ENCODE results near the gene KLHL29. TPM values are rescaled to one million over a fixed set of nuclear protein-coding genes. Genes with fewer than 3 reads are reported as not detected.

The KLHL29 gene
- total RNA-seq, 1 experiment from 2014 or later, result 16.7 TPM

GRCh38 chr2:23426263-23426905 lies 41.4 kb downstream of the KLHL29 start:
- CTCF ChIA-PET, result no interaction called here
- Histone ChIP-seq H3K79me2 (ENCODE audit: insufficient read depth, low read length) (peaks cover 15% of the 10 kb centered on the region; the same call in 1 of the 2 replicates), H3K9me2 (ENCODE audit: insufficient read depth) (no peaks in the 10 kb centered on the region), H2AFZ (ENCODE audit: low read depth, low read length, poor library complexity, severe bottlenecking) (no peak overlapping the region), H3K4me2 (ENCODE audit: low read length) (no peak overlapping the region), H4K20me1 (ENCODE audit: insufficient read depth) (no peaks in the 10 kb centered on the region), H3K9me3 (ENCODE audit: control insufficient read depth in 1 of 2, insufficient read depth in 1 of 2, low read depth in 1 of 2, low read length in 2 of 2) (no peaks in the 10 kb centered on the region), H3K36me3 (ENCODE audit: control insufficient read depth in 1 of 2, insufficient read depth in 2 of 2, low read length in 2 of 2) (no peaks in the 10 kb centered on the region), H3K4me3 (replicated peaks in 1 of 2; ENCODE audit: low read depth in 1 of 2, low read length in 2 of 2) (no peak overlapping the region), H3K4me1 (ENCODE audit: control insufficient read depth in 1 of 2, insufficient read depth in 2 of 2, low read length in 2 of 2) (peaks cover 0 to 4% of the 10 kb centered on the region in 2 experiments; a peak in 1 of 4 replicates), H3K27ac (ENCODE audit: low read depth, low read length) (no peak overlapping the region), H3K9ac (ENCODE audit: low read length) (no peak overlapping the region), H3K27me3 (ENCODE audit: insufficient read depth, low read length) (no peaks in the 10 kb centered on the region)
- RAD21 ChIA-PET (ENCODE audit: low non-redundant PET in 1 of 2, low total read pairs in 2 of 2, uncharacterized antibody in 2 of 2, unreplicated experiment in 2 of 2), result no interaction called here
- BruUV-seq (replicated peaks), result no TSS peak
- no peak for DNase-seq (ENCODE audit: low read depth, low spot score)
- intact Hi-C loops (cut with micrococcal nuclease), result no loop called here
- no peak for TF ChIP-seq CEBPB (IDR thresholded peaks at IDR 0.05; ENCODE audit: low read depth)
- no peak for TF ChIP-seq RAD21 (IDR thresholded peaks at IDR 0.05; ENCODE audit: low read depth)
- no peak for TF ChIP-seq REST (IDR thresholded peaks at IDR 0.05; ENCODE audit: low read depth)
- no peak for TF ChIP-seq EZH2phosphoT487 (IDR thresholded peaks at IDR 0.05; ENCODE audit: borderline replicate concordance)
- TF ChIP-seq SP1 (IDR thresholded peaks at IDR 0.05; ENCODE audit: low read depth), result no peak
- TF ChIP-seq EGR1 (IDR thresholded peaks at IDR 0.05; ENCODE audit: low read depth), result no peak
- no peak for TF ChIP-seq ZNF274 (IDR thresholded peaks at IDR 0.05; ENCODE audit: low read depth, low read length)
- TF ChIP-seq YY1 (IDR thresholded peaks at IDR 0.05; ENCODE audit: extremely low read depth, insufficient replicate concordance, low read depth, low read length), result no peak
- no peak for ATAC-seq
- POLR2A ChIA-PET, result no interaction called here
